GM10266 (cell line): ENCODE measurements around the gene APIP.

ENCODE experiments used
- DNase-seq: peaks from one replicate; pipeline ENCODE4 v3.0.0; 2012; ENCODE audit errors: extremely low spot score
- TF ChIP-seq, protein P1 (sequence below): IDR thresholded peaks from 2 replicates; pipeline ENCODE4 v1.5.1; 2012; ENCODE audit warnings: mild to moderate bottlenecking, low read depth; ENCODE audit not compliant: control insufficient read depth, insufficient read depth; ENCODE audit errors: missing control alignments

APIP gene

DNA sequence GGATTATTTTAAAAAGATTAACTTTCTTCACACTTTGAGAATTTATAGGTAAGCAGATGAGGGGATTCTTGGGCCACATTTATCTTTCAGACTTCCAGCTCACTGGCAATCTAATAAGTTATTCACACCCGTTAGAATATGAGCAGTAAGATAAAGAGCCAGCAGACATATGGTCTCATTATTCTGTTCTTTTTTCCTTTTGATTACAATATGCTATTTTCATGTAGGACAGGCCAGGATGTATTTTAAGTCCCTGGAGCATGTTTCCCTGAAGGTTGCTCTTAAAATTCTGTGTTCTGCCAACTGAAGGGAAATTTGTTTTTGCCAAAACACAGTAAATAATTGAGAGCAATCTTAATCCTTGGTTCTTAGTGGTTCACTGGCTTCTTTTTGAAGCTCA lies 22.4 kb upstream of the APIP start:
- DNase-seq: no peak
- TF ChIP-seq, protein P1, sequence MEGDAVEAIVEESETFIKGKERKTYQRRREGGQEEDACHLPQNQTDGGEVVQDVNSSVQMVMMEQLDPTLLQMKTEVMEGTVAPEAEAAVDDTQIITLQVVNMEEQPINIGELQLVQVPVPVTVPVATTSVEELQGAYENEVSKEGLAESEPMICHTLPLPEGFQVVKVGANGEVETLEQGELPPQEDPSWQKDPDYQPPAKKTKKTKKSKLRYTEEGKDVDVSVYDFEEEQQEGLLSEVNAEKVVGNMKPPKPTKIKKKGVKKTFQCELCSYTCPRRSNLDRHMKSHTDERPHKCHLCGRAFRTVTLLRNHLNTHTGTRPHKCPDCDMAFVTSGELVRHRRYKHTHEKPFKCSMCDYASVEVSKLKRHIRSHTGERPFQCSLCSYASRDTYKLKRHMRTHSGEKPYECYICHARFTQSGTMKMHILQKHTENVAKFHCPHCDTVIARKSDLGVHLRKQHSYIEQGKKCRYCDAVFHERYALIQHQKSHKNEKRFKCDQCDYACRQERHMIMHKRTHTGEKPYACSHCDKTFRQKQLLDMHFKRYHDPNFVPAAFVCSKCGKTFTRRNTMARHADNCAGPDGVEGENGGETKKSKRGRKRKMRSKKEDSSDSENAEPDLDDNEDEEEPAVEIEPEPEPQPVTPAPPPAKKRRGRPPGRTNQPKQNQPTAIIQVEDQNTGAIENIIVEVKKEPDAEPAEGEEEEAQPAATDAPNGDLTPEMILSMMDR: no peak

DNA sequence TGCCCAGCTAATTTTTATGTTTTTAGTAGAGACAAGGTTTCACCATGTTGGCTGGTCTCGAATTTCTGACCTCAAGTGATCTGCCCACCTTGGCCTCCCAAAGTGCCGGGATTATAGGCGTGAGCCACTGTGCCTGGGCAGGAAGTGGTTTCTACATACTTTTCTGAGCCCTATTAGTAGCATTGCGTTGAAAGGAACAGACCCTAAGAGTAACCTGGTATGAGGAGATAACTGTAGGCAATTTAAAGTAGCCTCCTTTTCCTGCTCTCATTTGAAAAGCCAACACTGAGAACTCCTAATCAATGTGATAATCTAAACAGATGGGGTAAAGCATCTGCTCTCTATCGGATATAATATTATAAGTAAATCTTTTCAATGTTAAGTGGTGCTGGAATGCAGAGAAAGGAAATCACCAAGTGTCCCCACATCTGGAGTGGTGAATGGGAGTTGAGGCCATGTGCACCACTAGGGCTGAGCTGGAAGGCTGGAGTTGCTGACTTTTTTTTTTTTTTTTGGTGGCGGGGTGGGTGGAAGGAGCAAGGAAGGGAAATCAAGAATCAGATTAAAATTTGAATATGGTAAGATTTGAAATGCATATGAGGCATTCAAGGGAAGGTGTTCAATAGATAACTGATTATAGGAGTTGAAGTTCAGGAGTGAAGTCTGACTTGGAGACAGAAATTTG lies 20.9 kb upstream of the APIP start:
- TF ChIP-seq, protein P1: no peak
- no peak for DNase-seq

DNA sequence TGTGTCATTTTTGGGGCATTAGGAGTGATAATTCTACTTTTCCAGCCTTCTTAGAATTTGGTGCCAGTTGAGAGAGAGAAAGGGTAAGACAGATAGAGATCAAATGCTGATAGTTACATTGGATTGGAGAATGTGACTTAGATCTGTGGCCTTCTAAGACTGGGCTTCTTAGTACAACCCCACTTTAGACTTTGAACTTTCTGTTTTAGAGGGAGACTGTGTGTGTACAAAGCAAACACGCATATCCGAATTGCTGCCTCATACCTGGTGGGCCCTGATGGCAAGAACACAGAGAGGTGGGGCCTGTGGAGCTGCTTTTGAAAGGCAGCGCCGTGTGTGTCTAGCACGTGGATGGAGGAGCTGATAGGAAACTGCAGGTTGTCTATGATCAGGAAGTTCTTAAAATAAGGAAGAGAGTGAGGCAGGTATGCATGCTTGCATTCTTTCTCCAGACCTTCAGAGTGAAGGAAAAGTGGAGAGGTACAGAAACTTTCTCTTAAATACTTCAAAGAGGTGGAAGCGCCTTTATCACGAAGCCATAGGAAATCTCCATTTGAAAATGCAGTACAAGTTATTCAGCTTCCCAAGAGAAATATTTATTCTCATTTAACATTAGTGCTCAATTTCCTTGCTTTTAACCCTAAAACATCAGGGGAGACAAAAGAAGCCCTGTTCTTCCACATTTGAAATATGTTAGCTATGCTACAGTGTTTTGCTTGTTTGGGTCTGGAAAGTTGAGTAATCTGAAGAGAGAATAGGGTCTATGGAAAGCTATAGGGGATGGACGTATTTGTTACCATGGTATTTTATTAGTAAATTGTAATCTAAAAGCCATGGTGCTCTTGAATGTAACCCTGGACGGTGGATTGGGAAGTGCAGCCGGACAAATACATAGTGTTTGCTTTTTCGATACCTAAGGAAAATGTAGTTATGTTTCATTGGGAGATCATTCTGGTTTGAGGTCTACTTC lies 13.9 kb upstream of the APIP start:
- DNase-seq: no peak
- TF ChIP-seq, protein P1: no peak

DNA sequence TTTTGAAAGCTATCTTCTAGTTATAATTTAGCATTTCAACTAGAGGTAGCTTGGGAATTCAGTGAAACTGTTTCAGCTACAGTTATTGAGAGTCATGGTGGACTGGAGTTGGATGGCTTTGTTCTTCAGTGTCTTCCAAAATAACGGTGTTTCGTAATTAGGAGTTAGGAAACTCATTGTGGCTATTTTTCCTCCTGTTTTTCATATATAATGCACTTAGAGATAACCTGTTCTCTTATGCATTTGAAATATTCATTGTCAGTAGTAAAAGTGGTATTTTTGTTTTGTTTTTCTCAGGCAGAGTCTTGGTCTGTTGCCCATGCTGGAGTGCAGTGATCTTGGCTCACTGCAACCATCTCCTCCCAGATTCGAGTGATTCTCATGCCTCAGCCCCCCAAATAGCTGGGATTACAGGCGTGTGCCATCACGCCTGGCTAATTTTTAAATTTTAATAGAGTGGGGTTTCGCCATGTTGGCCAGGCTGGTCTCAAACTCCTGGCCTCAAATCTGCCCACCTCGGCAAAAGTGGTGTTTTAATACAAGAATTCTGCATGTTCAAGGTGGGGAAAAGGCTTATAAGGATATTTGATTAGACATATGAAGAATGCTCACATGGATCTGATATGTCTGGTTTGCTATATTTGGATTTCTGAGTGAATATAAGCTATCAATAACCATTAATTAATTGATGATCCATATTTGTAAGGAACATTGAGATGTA lies 12.9 kb upstream of the APIP start:
- TF ChIP-seq, protein P1: no peak
- no peak for DNase-seq

DNA sequence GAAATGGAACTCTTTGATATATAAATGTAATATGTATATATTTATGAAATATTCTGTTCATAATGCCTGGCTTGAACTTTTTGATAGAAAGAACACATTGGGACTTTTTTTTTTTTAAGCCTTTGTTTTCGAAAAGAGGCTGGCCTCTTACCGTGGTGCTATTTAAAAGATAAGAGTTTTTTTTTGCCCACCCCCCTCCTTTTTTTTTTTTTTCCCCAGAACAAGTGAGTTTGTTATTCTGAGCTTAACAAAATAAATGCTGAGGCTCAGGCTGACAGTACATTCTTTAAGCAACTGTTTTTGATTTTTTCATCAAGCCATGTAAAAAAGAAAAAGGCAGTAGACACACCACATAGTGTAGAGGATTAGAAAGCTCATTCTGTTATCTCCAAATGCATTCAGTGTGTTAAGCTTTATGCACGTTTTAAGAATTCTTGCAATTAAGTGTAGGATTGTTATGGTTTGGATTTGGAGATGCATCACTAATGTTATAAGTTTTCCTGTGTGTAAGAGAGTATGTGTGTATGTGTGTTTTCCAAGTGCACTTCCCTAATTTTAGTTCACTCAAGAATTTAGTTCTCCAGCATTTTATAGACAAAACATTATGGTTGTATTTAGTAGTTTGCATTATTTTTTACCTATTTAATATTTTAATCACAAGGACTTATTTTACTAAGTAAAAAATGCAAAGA lies 12.2 kb upstream of the APIP start:
- DNase-seq: no peak
- TF ChIP-seq, protein P1: no peak

DNA sequence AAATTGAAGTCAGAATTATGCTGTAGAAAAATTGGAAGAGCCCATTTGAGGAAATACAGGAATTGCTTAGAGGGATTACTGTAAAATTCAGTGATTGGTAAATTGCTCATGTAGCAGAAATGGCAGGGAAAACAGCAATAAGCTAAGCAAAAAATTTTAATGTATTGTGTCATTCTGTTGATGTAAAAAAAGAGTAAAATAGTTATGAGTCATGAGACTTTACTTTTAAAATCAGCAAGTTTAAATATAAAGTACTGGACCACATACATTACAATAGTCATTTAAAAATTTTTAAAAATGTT lies 10.6 kb upstream of the APIP start:
- no peak for DNase-seq
- TF ChIP-seq, protein P1: no peak
